Measurements from ENCODE around the gene C9. TPM values are rescaled to one million over a fixed set of nuclear protein-coding genes. Genes with fewer than 3 reads are reported as not detected.

The C9 gene
- total and polyA plus RNA-seq, 2 of the 4 experiments (the other 2 are of a cell fraction) = not detected

DNA sequence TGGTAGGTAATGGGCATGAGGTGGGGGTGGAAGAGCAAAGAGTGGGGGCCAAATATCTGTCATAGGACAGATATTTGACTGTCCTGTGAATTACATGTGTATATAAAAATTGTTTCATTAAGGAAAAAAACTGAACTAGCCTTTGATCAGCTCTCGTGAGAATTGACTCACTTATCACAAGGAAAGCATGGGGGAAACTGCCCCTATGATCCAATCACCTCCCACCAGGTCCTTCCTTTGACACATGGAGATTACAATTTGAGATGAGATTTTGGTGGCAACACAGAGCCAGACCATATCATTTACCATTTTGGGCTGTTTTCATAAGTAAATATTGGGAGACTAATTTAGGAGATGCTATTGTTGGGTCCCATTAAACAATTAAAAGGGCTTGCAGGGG is 81.7 kb downstream of the C9 start:
- Histone ChIP-seq H2AK9ac (replicated peaks; ENCODE audit: low read depth, low read length, poor library complexity) (no peak overlapping the region), H4K8ac (ENCODE audit: low read depth in 2 of 2, low read length in 2 of 2) (no peak overlapping the region), H2AK5ac (ENCODE audit: low read depth, low read length) (no peak overlapping the region), H3K4me1 (ENCODE audit: control insufficient read depth, insufficient read depth, low read length) (no peaks in the 10 kb centered on the region), H3K56ac (ENCODE audit: extremely low read depth, insufficient read depth, low read length) (no peak overlapping the region), H2AFZ (replicated peaks; ENCODE audit: low read length, poor library complexity) (no peak overlapping the region), H3K9me1 (ENCODE audit: insufficient read depth, low read length) (no peaks in the 10 kb centered on the region), H3K23ac (ENCODE audit: low read depth, low read length) (no peak overlapping the region), H4K5ac (ENCODE audit: low read depth, low read length) (no peak overlapping the region), H4K20me1 (ENCODE audit: insufficient read depth, low read length) (no peaks in the 10 kb centered on the region), H2BK15ac (ENCODE audit: low read depth, low read length) (no peak overlapping the region), H3K14ac (replicated peaks; ENCODE audit: low read depth, low read length) (no peak overlapping the region), H4K91ac (ENCODE audit: insufficient read depth, low read depth, low read length) (no peak overlapping the region), H3K4me3 (ENCODE audit: insufficient read depth, low read depth, low read length) (no peak overlapping the region), H3K4me2 (ENCODE audit: low read depth, low read length) (no peak overlapping the region), H3K4ac (ENCODE audit: low read depth, low read length) (no peak overlapping the region), H3K79me1 (ENCODE audit: low read depth in 1 of 2, low read length in 2 of 2) (no peaks in the 10 kb centered on the region), H2BK5ac (ENCODE audit: low read depth, low read length, poor library complexity, severe bottlenecking) (no peak overlapping the region), H2BK120ac (ENCODE audit: low read depth, low read length) (no peak overlapping the region), H3K9ac (ENCODE audit: low read depth, low read length) (no peak overlapping the region), H3K36me3 (ENCODE audit: control insufficient read depth, insufficient read depth, low read length) (no peaks in the 10 kb centered on the region), H3K27ac (ENCODE audit: insufficient read depth, low read length) (no peak overlapping the region), H3K27me3 (ENCODE audit: control insufficient read depth, insufficient read depth, low read length) (peaks cover 1% of the 10 kb centered on the region; the same call in 1 of the 2 replicates), H3K9me3 (ENCODE audit: control insufficient read depth, insufficient read depth, low read length) (no peaks in the 10 kb centered on the region), H3K18ac (ENCODE audit: low read depth, low read length) (no peak overlapping the region), H2BK20ac (ENCODE audit: low read depth, low read length) (no peak overlapping the region)
- ATAC-seq (ENCODE audit: low read depth) (no peak), DNase-seq (no peak)
- ChIA-PET CTCF (interaction anchor here (1.5 to 3.1 kb wide), 2 partner anchors 65 to 285 kb away, joined by 3 to 18 read pairs; no protein-coding TSS in a partner anchor), POLR2A (ENCODE audit: unreplicated experiment) (no interaction called here)
- TF ChIP-seq POLR2A (IDR thresholded peaks at IDR 0.05; ENCODE audit: low read depth, low read length) (no peak), MXI1 (IDR thresholded peaks at IDR 0.05; ENCODE audit: borderline replicate concordance, low read depth, low read length) (no peak), SMC3 (IDR thresholded peaks at IDR 0.05; ENCODE audit: low read depth, low read length) (no peak), RCOR1 (IDR thresholded peaks at IDR 0.05; ENCODE audit: insufficient replicate concordance, low read length) (no peak), USF2 (IDR thresholded peaks at IDR 0.05; ENCODE audit: low read depth, low read length) (no peak), CEBPB (IDR thresholded peaks at IDR 0.05; ENCODE audit: low read depth, low read length) (no peak), RAD21 (IDR thresholded peaks at IDR 0.05; ENCODE audit: low read length) (no peak), MAZ (IDR thresholded peaks at IDR 0.05; ENCODE audit: borderline replicate concordance, low read depth, low read length) (no peak), CHD1 (IDR thresholded peaks at IDR 0.05; ENCODE audit: low read depth, low read length) (no peak), MAFK (IDR thresholded peaks at IDR 0.05; ENCODE audit: low read depth, low read length) (no peak), RFX5 (IDR thresholded peaks at IDR 0.05; ENCODE audit: low read depth, low read length) (no peak), FOS (IDR thresholded peaks at IDR 0.05; ENCODE audit: low read depth, low read length) (no peak)
- TF ChIP-seq, protein P1, sequence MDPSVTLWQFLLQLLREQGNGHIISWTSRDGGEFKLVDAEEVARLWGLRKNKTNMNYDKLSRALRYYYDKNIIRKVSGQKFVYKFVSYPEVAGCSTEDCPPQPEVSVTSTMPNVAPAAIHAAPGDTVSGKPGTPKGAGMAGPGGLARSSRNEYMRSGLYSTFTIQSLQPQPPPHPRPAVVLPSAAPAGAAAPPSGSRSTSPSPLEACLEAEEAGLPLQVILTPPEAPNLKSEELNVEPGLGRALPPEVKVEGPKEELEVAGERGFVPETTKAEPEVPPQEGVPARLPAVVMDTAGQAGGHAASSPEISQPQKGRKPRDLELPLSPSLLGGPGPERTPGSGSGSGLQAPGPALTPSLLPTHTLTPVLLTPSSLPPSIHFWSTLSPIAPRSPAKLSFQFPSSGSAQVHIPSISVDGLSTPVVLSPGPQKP (IDR thresholded peaks at IDR 0.05; ENCODE audit: borderline replicate concordance, low read depth, low read length) = no peak
- dilution Hi-C loops (cut with HindIII; ENCODE audit: low sequenced_read_pairs, unreplicated experiment) (no loop called here), in situ Hi-C loops (cut with MboI; ENCODE audit: low sequenced_read_pairs) (loop anchor here (10.0 kb wide), 2 partner anchors 138 to 298 kb away; no protein-coding TSS in a partner anchor), intact Hi-C loops (cut with micrococcal nuclease) (loop anchor here (2.0 to 10.0 kb wide), 6 partner anchors 65 to 1075 kb away; partner anchors contain the start of genes FYB1, OSMR and RICTOR)
- no TSS peak for BruUV-seq (replicated peaks)
- no CpG with 5 or more reads among the region's 1 CpG for WGBS, 2 experiments (ENCODE audit: extremely low coverage in 2 of 2, insufficient read length in 1 of 2)
